KOPT-K1 (cell line): ENCODE results near the gene CADM1.

Experiments
- H3K27ac ChIP-seq: fragments of 200-600 bp; sonication (generic); 2 replicates; pipeline ENCODE4 v1.5.1; 2016; ENCODE audit warnings: antibody characterized with exemption, mild to moderate bottlenecking, low read depth, low read length; ENCODE audit not compliant: poor library complexity, severe bottlenecking
- H3K36me3 ChIP-seq: fragments of 200-600 bp; sonication (generic); 2 replicates; pipeline ENCODE4 v1.5.1; 2017; ENCODE audit warnings: antibody characterized with exemption, mild to moderate bottlenecking, low read length, moderate library complexity; ENCODE audit not compliant: insufficient read depth
- H3K9me3 ChIP-seq: fragments of 200-600 bp; sonication (generic); 2 replicates; pipeline ENCODE4 v1.5.1; 2017; ENCODE audit warnings: antibody characterized with exemption, low read length, mild to moderate bottlenecking; ENCODE audit not compliant: insufficient read depth, poor library complexity, severe bottlenecking

CADM1 gene

DNA sequence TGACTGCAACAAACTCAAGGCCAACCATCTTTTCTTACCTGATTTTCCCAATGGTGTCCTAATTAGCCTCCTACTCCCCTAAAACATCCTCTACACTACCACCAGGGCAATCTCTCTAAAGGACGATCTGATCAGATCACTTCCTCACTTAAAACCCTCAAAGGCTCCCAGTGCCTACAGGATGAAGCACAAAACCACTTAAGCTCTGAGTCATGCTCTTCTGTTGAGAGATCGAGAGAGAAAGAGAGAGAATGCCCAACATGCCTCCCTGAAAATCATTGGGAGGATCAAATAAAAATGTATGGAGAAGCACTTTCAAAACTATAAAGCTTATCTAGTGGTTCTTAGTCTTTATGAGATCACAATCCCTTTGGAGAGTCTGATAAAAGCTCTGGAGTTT lies 171.1 kb downstream of the CADM1 start:
- H3K27ac ChIP-seq: no peak overlapping the region
- no peaks in the 10 kb centered on the region for H3K9me3 ChIP-seq
- H3K36me3 ChIP-seq: no peaks in the 10 kb centered on the region

DNA sequence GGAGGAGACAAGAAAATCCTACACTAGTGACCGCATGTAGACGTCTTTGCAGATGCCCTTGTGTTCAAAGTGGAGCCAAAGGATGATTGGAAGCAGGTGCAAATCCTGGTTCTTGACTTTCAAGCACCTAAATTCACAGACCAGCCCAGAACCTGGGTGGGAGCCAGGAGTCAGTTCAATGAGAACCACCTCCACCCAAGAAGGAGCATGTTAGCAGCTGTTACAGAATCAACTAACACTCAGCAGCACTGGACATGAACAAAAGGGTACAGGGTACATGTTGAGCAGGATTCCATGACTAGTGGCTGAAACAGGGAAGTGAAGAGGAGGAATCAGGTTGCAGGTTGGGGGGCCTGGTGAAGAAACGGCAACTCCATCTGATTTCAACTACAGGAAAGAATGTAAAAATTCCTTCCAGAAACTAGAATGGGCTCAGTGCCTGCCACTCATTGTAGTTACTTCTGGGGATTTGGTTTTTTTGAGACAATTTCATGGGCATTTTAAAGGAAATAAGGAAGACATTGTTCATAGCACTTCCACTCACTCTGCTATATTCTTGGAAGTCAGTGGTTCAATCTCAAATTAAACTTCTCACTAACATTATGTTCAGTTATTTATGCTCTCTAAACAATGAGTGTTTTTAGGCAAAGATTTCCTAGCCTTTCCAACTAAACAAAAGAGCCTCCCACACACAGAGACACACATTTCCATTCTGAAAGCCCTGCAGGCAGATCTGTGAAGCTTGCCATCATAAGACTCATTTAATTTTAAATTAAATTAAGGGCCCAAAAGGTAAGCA lies 173.3 kb downstream of the CADM1 start:
- Histone ChIP-seq H3K36me3 (no peaks in the 10 kb centered on the region), H3K9me3 (no peaks in the 10 kb centered on the region), H3K27ac (no peak overlapping the region)

DNA sequence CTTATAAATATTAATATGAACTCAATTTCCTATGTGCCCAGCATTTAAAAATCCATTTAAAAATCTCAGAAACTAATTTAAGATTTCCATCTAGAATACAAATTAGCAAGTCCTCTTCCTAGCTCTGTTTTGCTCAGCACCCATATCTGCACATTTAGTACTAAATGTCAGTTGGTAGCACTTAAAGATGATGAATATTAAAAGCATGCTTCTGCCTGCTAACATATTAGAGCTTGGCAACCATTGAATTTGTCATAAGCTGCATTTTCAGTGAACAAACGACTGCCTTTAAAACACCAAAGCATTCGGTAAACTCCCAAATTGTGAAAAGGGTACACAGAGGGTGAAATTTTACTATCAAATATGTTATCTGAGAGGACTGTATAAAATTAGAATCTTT lies 177.7 kb downstream of the CADM1 start:
- Histone ChIP-seq H3K27ac (no peak overlapping the region), H3K9me3 (no peaks in the 10 kb centered on the region)

DNA sequence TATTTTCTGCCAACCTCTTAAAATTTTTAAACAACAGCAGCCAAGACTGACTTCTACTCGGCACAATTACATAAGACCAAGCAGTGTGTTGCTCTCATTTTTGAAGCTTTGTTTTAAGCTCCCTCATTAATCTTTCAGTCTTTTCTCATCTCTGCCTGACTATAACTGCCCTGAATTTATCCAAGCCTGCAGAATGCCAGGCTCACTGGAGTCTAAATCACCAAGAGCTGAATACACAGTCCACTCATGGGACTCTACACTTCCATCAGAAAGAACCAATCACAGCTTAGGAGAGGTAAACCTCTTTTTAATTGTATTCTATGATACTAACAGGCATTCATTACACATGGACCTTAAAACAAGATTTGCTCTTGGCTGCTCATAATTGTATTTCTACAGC lies 178.7 kb downstream of the CADM1 start:
- Histone ChIP-seq H3K27ac (no peak overlapping the region), H3K36me3 (no peaks in the 10 kb centered on the region), H3K9me3 (no peaks in the 10 kb centered on the region)

More for the DNA sequence above, 177.7 kb downstream of the CADM1 start:
- no peaks in the 10 kb centered on the region for H3K36me3 ChIP-seq

DNA sequence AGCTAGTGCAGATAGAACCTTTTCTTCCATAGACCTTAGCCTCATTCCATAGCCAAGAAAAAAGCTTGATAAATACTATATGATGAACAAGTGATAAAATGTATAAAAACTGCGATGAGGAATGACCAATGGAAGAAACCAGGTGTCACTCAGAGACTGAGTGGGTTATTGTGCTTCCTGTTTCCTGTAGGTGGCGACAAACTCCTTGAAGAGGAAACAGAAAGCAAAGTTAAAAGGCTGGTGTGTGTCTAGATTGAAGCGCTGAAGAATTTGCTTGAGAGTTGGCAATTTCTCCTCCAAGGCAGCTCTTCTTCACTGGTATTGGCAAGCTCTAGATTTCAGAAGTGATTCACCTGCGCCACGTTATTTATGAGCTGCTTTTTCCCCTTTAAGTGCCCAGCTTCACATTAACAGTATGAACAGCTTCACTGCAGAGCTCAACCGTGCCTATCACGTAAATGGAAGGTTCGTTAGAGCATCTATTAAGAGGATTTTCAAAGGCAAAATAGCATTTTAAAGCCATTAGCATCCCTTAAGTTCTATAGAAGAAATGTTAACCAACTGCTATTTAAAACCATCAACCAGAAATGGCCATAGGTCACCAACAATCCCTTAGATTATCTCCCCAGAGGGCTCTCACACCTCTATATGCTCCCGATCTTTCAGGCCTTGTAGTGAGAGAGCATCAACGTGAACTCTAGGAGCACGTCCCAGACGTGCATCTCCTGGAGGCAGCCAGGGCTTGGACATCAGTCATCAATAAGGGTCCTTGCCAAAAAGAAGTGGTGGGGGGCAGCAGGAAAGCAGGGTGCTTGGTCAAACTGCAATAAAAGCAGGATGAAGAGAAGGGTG lies 179.4 kb downstream of the CADM1 start:
- H3K9me3 ChIP-seq: no peaks in the 10 kb centered on the region
- no peaks in the 10 kb centered on the region for H3K36me3 ChIP-seq
- H3K27ac ChIP-seq: no peak overlapping the region

GRCh38 chr11:115322553-115323203 lies 181.5 kb downstream of the CADM1 start:
- Histone ChIP-seq H3K36me3 (no peaks in the 10 kb centered on the region), H3K9me3 (no peaks in the 10 kb centered on the region), H3K27ac (no peak overlapping the region)

- Histone ChIP-seq H3K36me3 (no peaks in the 10 kb centered on the region), H3K9me3 (no peaks in the 10 kb centered on the region), H3K27ac (no peak overlapping the region)
These were observed 182.5 kb downstream of the CADM1 start for GRCh38 chr11:115321605-115322289.

DNA sequence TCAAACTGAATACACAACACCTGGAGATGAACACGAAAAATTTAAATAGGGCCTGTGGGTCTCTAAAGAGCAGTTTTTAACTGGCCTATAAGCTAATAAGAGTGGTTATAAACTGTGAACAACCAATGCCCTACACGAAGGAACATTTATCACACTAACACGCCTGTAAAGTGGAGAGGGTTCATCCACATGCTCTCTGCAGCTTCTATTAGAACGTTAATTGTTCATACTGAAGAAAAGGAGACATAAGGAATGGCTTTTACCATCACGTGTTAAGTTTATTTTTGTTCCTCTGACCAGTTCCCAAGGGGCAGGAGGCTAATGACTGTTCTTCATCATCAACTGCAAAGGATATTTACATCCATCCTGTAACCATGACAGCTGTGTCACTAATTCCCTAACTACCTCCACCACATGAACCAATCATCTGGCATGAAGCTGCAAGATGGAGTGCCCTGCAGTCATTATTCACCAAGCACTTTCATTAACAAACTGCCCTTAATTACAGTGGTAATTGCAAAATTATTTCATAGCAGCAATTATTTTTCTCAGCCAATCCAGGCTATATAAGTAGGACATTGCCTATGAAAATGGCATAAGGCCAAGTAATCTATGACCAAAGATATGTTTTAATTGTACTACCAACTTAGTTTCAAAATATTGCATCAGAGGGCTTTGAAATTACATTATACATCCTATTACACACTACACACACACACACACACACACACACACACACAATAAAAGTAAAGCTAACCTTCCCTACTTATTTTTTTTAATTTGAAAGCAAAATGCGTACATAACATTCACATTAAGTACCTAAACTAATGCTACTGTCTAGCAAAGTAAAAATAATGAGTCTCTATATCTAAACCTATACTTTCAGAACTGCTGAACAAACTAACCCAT lies 186.7 kb downstream of the CADM1 start:
- H3K9me3 ChIP-seq: no peaks in the 10 kb centered on the region
- H3K36me3 ChIP-seq: no peaks in the 10 kb centered on the region
- H3K27ac ChIP-seq: no peak overlapping the region

DNA sequence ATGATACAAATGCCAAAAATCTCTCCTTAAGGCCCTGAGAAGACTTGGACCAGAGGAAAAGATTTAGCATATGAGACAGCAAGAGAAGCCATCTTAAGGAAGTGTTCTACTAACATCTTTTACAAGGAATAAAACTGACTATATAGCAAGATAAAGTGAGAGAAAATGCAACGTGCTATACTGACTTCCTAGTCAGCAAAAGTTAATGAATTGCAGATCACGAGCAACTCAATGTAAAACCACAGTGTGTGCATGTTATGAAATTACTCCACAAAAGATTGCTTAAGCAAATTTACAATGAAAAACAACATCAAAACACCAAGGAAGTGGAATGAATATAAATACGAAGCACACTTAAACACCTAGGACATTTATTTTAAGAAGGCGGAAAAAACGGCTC lies 187.5 kb downstream of the CADM1 start:
- H3K27ac ChIP-seq: no peak overlapping the region

DNA sequence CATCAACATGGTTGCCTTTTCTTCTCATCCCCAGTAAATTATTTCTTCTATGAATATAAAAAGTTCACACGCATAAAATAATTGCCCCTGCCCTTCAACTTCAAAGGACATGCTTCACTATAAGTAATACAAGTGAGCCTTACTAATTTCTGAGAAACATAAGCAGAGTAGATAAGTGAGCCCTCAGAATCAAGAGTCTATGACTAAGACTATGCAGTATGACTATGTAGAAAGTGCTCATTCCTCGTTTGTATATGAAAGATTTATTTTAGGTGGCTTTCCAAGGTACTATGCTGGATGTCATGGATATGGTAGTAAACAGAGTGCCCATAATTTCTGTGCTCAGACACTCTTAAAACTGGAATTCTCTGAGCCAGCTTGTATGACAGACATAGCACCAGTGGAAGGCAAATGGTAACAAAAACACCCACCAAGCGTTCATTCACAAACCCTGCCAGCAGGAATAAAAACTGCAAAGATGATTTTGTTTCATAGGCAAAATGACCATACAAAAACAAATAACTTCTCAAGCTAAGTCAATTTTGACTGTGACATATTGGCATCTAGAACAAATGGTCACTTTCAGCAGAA lies 189.8 kb downstream of the CADM1 start:
- Histone ChIP-seq H3K36me3 (no peaks in the 10 kb centered on the region), H3K9me3 (no peaks in the 10 kb centered on the region), H3K27ac (no peak overlapping the region)

More for the DNA sequence above, 187.5 kb downstream of the CADM1 start:
- Histone ChIP-seq H3K36me3 (no peaks in the 10 kb centered on the region), H3K9me3 (no peaks in the 10 kb centered on the region)

- no peaks in the 10 kb centered on the region for H3K36me3 ChIP-seq
- no peaks in the 10 kb centered on the region for H3K9me3 ChIP-seq
- H3K27ac ChIP-seq: no peak overlapping the region
These were observed 190.9 kb downstream of the CADM1 start for GRCh38 chr11:115313224-115313838.

- H3K36me3 ChIP-seq: no peaks in the 10 kb centered on the region
- H3K9me3 ChIP-seq: no peaks in the 10 kb centered on the region
- H3K27ac ChIP-seq: no peak overlapping the region
These were observed 192.3 kb downstream of the CADM1 start for GRCh38 chr11:115311949-115312348.

DNA sequence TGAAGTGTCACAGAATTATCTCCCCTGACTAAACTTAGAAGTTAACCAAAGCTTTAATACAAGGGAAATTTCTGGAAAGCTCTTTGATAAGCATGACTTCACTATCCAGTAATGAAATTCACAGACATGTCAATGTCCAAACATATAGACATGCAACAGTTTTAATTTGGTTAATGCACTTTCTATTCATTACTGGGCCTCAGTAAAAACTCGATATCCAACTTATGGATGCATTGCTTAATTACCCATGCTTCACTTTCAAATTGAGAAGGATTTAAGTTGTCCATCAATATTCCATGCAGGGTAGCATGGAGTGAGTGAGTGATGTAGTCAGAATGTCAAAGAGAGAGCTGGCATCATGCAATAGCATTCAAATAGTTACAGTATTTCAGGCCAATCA lies 197.5 kb downstream of the CADM1 start:
- H3K36me3 ChIP-seq: no peaks in the 10 kb centered on the region
- H3K9me3 ChIP-seq: no peaks in the 10 kb centered on the region
- no peak overlapping the region for H3K27ac ChIP-seq
